Left lung (tissue), 10 donors: ENCODE data around the gene PTPRM. TPM values are rescaled to one million over a fixed set of nuclear protein-coding genes. Genes with fewer than 3 reads are reported as not detected.

Experiments used
- ATAC-seq: fragments of 200-7000 bp; cut with Tn5 transposase; one replicate; pipeline ENCODE4 v1.9.1; 2020; ENCODE audit warnings: moderate library complexity
- DNase-seq, 4 donors: peaks; one replicate each; pipeline ENCODE4 v3.0.0-alpha.2; 2013 to 2020
- H3K27ac ChIP-seq, 2 donors: fragments of 200-600 bp; sonication (generic) in 1 of 2; one replicate each; pipeline versions ENCODE4 v1.5.0 to v1.8.0; 2020 to 2021
- H3K27me3 ChIP-seq, 2 donors: fragments of 200-600 bp; sonication (generic) in 1 of 2; one replicate each; pipeline versions ENCODE4 v1.5.0 to v1.8.0; 2020 to 2021
- H3K36me3 ChIP-seq, 2 donors: fragments of 200-600 bp; sonication (generic) in 1 of 2; one replicate each; pipeline versions ENCODE4 v1.5.0 to v1.8.0; 2020 to 2021
- H3K4me1 ChIP-seq, 2 donors: fragments of 200-600 bp; one replicate each; pipeline ENCODE4 v1.8.0; 2021
- H3K4me3 ChIP-seq, 2 donors: fragments of 200-600 bp; sonication (generic) in 1 of 2; one replicate each; pipeline versions ENCODE4 v1.5.0 to v1.8.0; 2020 to 2021; ENCODE audit warnings: mild to moderate bottlenecking in 1 of 2
- H3K9me3 ChIP-seq, 2 donors: fragments of 200-600 bp; sonication (generic) in 1 of 2; one replicate each; pipeline versions ENCODE4 v1.5.0 to v1.8.0; 2020 to 2021
- intact Hi-C, 2 donors: fragments of 100-400 bp; cut with DNase I; formaldehyde crosslinking; loops; one replicate each; pipeline versions ENCODE4 v1.11.2 to v1.14.2; 2022
- polyA plus RNA-seq, 6 donors: library from polyadenylated mRNA; unstranded; fragments of 120-200 nt; gene quantifications; one replicate each; pipeline ENCODE4 v1.2.1, GENCODE V29; 2013; ENCODE audit not compliant: insufficient read length in 6 of 6
- total RNA-seq, 2 donors: library from RNA; stranded (reverse); fragmentation: NEBNext Ultra II Directional; extraction: Animal tissue kit (Norgen Biotek cat#: 25700); gene quantifications; one replicate each; pipeline ENCODE4 v1.2.1, GENCODE V29; 2021
- TF ChIP-seq, protein P1 (sequence below), 2 donors: fragments of 200-600 bp; sonication (generic) in 1 of 2; IDR thresholded peaks; one replicate each; pipeline versions ENCODE4 v1.5.0 to v1.8.0; 2021; ENCODE audit warnings: antibody characterized with exemption in 2 of 2
- donor health status: DM: no; HTN: yes; CAD: no.
- donor health status: DM: no; HTN: no; CAD: no.

The PTPRM gene
- total and polyA plus RNA-seq, 8 donors = 76.4 to 99.6 (median 90.1) TPM

DNA sequence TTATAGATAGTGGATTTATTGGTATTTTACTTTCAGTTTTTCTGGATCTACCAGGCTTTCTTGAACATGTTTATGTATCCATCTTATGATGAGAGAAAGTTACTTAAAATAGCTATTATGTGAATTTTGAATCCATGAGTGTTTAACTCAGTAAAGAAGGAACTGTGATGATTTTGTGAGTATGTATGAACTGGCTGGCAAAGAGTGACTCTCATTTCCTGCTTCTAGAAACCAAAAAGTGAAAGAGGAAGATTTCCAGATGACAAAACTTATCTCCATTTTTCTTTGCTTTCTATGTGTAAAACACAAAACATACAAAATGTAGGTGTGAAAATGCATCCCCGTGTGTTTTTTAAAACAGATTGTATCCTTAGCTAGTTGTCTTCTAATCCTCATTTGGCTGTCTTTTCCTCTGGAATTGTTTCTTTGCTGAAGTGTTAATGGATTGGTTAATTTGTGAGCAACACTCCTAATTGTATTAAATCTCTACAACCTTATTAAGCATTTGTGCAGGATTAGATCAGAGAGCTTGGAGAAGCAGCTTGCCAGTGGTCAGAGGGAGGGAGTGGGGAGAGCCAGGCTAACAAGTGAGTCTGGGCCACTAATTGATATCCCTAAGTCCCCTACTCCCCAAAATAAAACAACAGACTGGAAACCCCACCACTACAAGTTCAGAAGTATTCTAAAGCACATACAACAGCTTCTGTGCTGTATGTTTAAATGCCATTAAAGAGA, 23.9 kb downstream of the PTPRM start:
- Histone ChIP-seq H3K36me3 (no peaks in the 10 kb centered on the region), H3K4me3 (no peak overlapping the region), H3K27ac (no peak overlapping the region), H3K9me3 (no peaks in the 10 kb centered on the region), H3K4me1 (peaks cover 0 to 8% of the 10 kb centered on the region in 2 donors), H3K27me3 (no peaks in the 10 kb centered on the region)
- intact Hi-C loops = no loop called here
- ATAC-seq (no peak), DNase-seq (peak in 2 of 4 donors; percentile 45 to 49)
- TF ChIP-seq, protein P1, sequence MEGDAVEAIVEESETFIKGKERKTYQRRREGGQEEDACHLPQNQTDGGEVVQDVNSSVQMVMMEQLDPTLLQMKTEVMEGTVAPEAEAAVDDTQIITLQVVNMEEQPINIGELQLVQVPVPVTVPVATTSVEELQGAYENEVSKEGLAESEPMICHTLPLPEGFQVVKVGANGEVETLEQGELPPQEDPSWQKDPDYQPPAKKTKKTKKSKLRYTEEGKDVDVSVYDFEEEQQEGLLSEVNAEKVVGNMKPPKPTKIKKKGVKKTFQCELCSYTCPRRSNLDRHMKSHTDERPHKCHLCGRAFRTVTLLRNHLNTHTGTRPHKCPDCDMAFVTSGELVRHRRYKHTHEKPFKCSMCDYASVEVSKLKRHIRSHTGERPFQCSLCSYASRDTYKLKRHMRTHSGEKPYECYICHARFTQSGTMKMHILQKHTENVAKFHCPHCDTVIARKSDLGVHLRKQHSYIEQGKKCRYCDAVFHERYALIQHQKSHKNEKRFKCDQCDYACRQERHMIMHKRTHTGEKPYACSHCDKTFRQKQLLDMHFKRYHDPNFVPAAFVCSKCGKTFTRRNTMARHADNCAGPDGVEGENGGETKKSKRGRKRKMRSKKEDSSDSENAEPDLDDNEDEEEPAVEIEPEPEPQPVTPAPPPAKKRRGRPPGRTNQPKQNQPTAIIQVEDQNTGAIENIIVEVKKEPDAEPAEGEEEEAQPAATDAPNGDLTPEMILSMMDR (IDR thresholded peaks at IDR 0.05) = no peak

DNA sequence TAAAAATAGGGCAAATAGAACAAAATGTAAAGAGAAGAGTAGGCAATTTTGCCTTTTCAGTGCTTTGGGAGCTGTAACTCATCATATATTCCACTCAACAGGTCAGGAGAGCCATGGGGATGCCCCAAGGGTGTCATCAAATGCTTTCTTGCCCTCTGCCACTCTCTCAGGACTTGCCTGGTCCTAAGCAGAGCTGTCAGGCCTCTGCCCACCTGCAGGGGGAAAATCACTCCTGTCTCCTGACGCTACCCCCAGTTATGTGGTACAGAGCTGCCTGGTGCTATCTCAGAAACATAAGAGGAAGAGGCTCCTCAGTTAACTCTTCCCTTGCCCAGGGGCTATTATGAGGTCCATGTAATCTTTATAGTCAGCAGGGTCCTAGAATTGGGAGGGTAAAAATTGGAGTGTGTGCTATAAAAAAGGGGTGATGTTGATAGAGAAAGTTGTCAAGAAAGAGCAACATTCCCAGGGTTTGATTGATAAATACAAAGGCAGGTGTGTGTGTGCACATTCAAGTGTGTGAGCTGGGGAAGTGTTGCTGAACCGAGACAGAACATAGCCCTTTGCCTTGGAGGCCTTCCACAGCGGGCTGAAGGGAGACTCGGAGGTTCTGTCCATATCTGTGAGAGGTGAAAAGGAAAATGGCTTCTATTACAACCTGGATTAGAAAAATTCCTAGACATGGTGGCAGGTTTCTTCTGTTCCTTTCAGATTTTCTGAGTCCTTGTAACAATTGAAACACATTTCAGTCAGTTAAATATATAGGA, 25.4 kb downstream of the PTPRM start:
- H3K36me3 ChIP-seq = no peaks in the 10 kb centered on the region
- ATAC-seq (no peak), DNase-seq (no peak)
- no peak overlapping the region for H3K4me3 ChIP-seq
- no peaks in the 10 kb centered on the region for H3K27me3 ChIP-seq
- peaks cover 0 to 8% of the 10 kb centered on the region in 2 donors for H3K4me1 ChIP-seq
- TF ChIP-seq, protein P1 (IDR thresholded peaks at IDR 0.05) = no peak
- H3K27ac ChIP-seq = no peak overlapping the region
- intact Hi-C loops = no loop called here
- H3K9me3 ChIP-seq = no peaks in the 10 kb centered on the region

DNA sequence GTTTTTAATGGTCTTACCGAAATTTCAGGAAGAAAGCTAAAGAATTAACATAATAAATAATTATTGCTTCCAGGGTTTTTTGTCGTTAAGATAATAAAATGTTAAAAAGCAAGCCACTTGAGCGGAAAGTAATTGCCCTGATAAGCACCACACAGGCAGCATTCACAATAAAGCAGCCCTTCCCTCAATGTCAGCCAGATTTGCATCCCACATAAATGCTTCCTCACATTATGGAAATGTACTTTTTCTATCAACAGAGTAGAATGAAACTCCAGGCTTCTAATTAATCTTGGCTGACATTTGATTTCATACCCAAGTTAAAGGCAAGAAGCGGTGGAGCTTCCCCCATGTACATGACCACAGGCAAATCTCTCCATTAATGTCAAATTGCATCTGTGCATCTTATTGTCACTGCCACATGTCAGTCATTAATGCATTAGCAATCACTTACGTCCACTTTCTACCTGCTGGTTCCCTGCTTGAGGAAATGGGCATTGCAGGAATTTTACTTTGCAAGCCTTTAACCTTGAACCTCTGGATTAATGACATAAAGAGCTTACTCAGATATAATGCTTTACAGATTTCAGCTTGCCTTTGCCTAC, 26.2 kb downstream of the PTPRM start:
- Histone ChIP-seq H3K9me3 (no peaks in the 10 kb centered on the region), H3K27ac (no peak overlapping the region), H3K4me1 (peaks cover 0 to 8% of the 10 kb centered on the region in 2 donors), H3K4me3 (no peak overlapping the region), H3K27me3 (no peaks in the 10 kb centered on the region), H3K36me3 (no peaks in the 10 kb centered on the region)
- TF ChIP-seq, protein P1 (IDR thresholded peaks at IDR 0.05) = no peak
- no peak for ATAC-seq
- intact Hi-C loops = no loop called here
- DNase-seq = no peak

DNA sequence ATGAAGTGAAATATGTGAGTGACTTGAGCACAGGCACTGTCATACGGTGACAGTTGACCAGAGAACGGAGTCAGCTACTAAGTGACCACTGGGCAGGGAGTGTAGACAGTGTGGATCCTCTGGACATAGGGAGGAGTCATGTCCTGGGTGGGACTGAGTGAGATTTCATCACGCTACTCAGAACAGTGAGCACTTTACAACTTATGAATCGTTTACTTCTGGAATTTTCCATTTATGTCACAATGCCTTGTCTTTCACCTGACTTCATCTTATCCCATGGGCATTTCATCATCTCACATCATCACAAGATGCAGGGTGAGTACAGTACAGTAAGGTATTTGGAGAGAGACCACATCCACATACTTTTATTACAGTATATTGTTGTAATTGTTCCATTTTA, 29.0 kb downstream of the PTPRM start:
- Histone ChIP-seq H3K27ac (no peak overlapping the region), H3K4me3 (no peak overlapping the region), H3K4me1 (peaks cover 3 to 6% of the 10 kb centered on the region in 2 donors), H3K27me3 (no peaks in the 10 kb centered on the region), H3K9me3 (no peaks in the 10 kb centered on the region), H3K36me3 (no peaks in the 10 kb centered on the region)
- intact Hi-C loops = no loop called here
- TF ChIP-seq, protein P1 (IDR thresholded peaks at IDR 0.05) = no peak
- DNase-seq (no peak), ATAC-seq (no peak)

DNA sequence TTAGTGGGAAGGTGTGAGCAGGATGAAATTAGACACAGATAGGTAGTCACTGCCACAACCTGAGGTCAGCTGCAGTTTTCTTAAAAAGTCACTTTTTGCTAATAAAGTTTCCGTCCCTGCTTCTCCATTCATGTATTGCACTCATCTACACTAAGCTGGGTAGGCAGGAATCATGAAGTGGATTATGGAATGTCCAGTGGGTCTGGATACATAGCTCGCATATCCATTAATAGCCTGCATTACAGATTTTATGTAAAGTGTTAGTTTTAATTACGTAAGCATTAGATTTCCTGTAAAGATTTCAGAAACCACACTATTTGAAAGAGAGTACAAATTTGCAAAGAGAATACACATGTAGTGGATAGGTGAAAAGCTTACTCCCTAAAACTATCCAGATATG, 30.4 kb downstream of the PTPRM start:
- intact Hi-C loops = no loop called here
- DNase-seq (no peak), ATAC-seq (no peak)
- Histone ChIP-seq H3K36me3 (no peaks in the 10 kb centered on the region), H3K27ac (no peak overlapping the region), H3K4me1 (peaks cover 3 to 6% of the 10 kb centered on the region in 2 donors), H3K4me3 (no peak overlapping the region), H3K27me3 (no peaks in the 10 kb centered on the region), H3K9me3 (no peaks in the 10 kb centered on the region)
- TF ChIP-seq, protein P1 (IDR thresholded peaks at IDR 0.05) = no peak
